ENCODE results near the gene ZC3H12C. TPM values are rescaled to one million over a fixed set of nuclear protein-coding genes. Genes with fewer than 3 reads are reported as not detected.
A peak's percentile ranks its signal among the peaks of the same experiment; 100 is the strongest.

ZC3H12C gene
- total RNA-seq, 1 donor from 2014 or later = 9.7 TPM

- Mint-ChIP-seq H3K4me1 (ENCODE audit: unreplicated experiment) (peaks cover 41% of the 10 kb centered on the region), H3K27ac (ENCODE audit: unreplicated experiment) (peak overlapping the region; percentile 98), H3K27me3 (ENCODE audit: unreplicated experiment) (no peaks in the 10 kb centered on the region), H3K36me3 (ENCODE audit: unreplicated experiment) (no peaks in the 10 kb centered on the region), H3K9me3 (ENCODE audit: unreplicated experiment) (no peaks in the 10 kb centered on the region), H3K4me3 (ENCODE audit: unreplicated experiment) (peak overlapping the region; percentile 85)
- no peak for DNase-seq (ENCODE audit: extremely low spot score, unreplicated experiment)
- no peak for TF ChIP-seq CTCF (IDR thresholded peaks at IDR 0.05)
Measured at GRCh38 chr11:110094298-110095285, 1.4 kb downstream of the ZC3H12C start.

- Mint-ChIP-seq H3K4me3 (ENCODE audit: unreplicated experiment) (no peak overlapping the region), H3K36me3 (ENCODE audit: unreplicated experiment) (no peaks in the 10 kb centered on the region), H3K9me3 (ENCODE audit: unreplicated experiment) (no peaks in the 10 kb centered on the region), H3K27ac (ENCODE audit: unreplicated experiment) (peak overlapping the region; percentile 78), H3K27me3 (ENCODE audit: unreplicated experiment) (no peaks in the 10 kb centered on the region), H3K4me1 (ENCODE audit: unreplicated experiment) (peaks cover 44% of the 10 kb centered on the region)
- DNase-seq (ENCODE audit: extremely low spot score, unreplicated experiment) = no peak
- TF ChIP-seq CTCF (IDR thresholded peaks at IDR 0.05) = no peak
Measured at GRCh38 chr11:110095554-110095953, 2.4 kb downstream of the ZC3H12C start.

- DNase-seq (ENCODE audit: extremely low spot score, unreplicated experiment) = no peak
- TF ChIP-seq CTCF (IDR thresholded peaks at IDR 0.05) = no peak
- Mint-ChIP-seq H3K4me3 (ENCODE audit: unreplicated experiment) (no peak overlapping the region), H3K36me3 (ENCODE audit: unreplicated experiment) (peaks cover 4% of the 10 kb centered on the region), H3K4me1 (ENCODE audit: unreplicated experiment) (peaks cover 46% of the 10 kb centered on the region), H3K27me3 (ENCODE audit: unreplicated experiment) (no peaks in the 10 kb centered on the region), H3K9me3 (ENCODE audit: unreplicated experiment) (no peaks in the 10 kb centered on the region), H3K27ac (ENCODE audit: unreplicated experiment) (no peak overlapping the region)
Measured at GRCh38 chr11:110096496-110096895, 3.3 kb downstream of the ZC3H12C start.

- Mint-ChIP-seq H3K27ac (ENCODE audit: unreplicated experiment) (no peak overlapping the region), H3K9me3 (ENCODE audit: unreplicated experiment) (no peaks in the 10 kb centered on the region), H3K4me3 (ENCODE audit: unreplicated experiment) (no peak overlapping the region), H3K27me3 (ENCODE audit: unreplicated experiment) (no peaks in the 10 kb centered on the region), H3K36me3 (ENCODE audit: unreplicated experiment) (peaks cover 10% of the 10 kb centered on the region), H3K4me1 (ENCODE audit: unreplicated experiment) (peaks cover 36% of the 10 kb centered on the region)
- no peak for TF ChIP-seq CTCF (IDR thresholded peaks at IDR 0.05)
- no peak for DNase-seq (ENCODE audit: extremely low spot score, unreplicated experiment)
Measured at GRCh38 chr11:110097459-110098012, 4.3 kb downstream of the ZC3H12C start.

GRCh38 chr11:110098645-110099044, 5.5 kb downstream of the ZC3H12C start:
- peak overlapping the region; percentile 56 for H3K27ac Mint-ChIP-seq (ENCODE audit: unreplicated experiment)
- H3K4me3 Mint-ChIP-seq (ENCODE audit: unreplicated experiment) = no peak overlapping the region
- H3K4me1 Mint-ChIP-seq (ENCODE audit: unreplicated experiment) = peaks cover 36% of the 10 kb centered on the region
- peak; percentile 28 for TF ChIP-seq CTCF (IDR thresholded peaks at IDR 0.05)
- peaks cover 10% of the 10 kb centered on the region for H3K36me3 Mint-ChIP-seq (ENCODE audit: unreplicated experiment)
- H3K9me3 Mint-ChIP-seq (ENCODE audit: unreplicated experiment) = no peaks in the 10 kb centered on the region
- no peak for DNase-seq (ENCODE audit: extremely low spot score, unreplicated experiment)
- H3K27me3 Mint-ChIP-seq (ENCODE audit: unreplicated experiment) = no peaks in the 10 kb centered on the region

Data from osteocyte (in vitro differentiated cells).